ENCODE measurements around the gene LGR5.

DNA sequence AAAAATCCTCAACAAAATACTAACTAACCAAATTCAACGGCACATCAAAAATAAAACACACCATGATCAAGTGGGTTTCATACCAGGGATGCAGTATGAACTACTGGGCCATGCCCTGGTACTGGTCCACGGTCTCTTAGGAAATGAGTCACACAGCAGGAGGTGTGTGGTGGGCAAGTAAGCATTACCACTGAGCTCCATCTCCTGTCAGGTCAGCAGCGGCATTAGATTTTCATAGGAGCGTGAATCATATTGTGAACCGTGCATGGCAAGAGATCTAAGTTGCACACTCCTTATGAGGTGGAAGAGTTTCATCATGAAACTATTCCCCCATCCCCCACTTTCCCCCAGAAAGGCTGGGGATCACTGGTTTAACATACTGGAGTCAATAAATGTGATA lies 6.7 kb upstream of the LGR5 start:
- TF ChIP-seq, protein P1, sequence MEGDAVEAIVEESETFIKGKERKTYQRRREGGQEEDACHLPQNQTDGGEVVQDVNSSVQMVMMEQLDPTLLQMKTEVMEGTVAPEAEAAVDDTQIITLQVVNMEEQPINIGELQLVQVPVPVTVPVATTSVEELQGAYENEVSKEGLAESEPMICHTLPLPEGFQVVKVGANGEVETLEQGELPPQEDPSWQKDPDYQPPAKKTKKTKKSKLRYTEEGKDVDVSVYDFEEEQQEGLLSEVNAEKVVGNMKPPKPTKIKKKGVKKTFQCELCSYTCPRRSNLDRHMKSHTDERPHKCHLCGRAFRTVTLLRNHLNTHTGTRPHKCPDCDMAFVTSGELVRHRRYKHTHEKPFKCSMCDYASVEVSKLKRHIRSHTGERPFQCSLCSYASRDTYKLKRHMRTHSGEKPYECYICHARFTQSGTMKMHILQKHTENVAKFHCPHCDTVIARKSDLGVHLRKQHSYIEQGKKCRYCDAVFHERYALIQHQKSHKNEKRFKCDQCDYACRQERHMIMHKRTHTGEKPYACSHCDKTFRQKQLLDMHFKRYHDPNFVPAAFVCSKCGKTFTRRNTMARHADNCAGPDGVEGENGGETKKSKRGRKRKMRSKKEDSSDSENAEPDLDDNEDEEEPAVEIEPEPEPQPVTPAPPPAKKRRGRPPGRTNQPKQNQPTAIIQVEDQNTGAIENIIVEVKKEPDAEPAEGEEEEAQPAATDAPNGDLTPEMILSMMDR (IDR thresholded peaks at IDR 0.05), result no peak
- TF ChIP-seq FOXJ3 (CRISPR knock-in tag; IDR thresholded peaks at IDR 0.05; ENCODE audit: borderline replicate concordance) (no peak), ETV6 (CRISPR knock-in tag; IDR thresholded peaks at IDR 0.05) (no peak), ZNF138 (CRISPR knock-in tag; conservative IDR thresholded peaks at IDR 0.05) (no peak)

Measured in WTC11 (cell line).